SK-N-SH (cell line): ENCODE measurements around the gene SPATA20. TPM values are rescaled to one million over a fixed set of nuclear protein-coding genes. Genes with fewer than 3 reads are reported as not detected.

ENCODE experiments used
- CTCF ChIA-PET: fragments of 300-600, 350-600 bp; formaldehyde crosslinking; extraction: SDS; loops from one replicate; lab custom pipeline; 2021; lab: Yijun Ruan, JAX
- POLR2A ChIA-PET: fragments of 350-600 bp; sonication (Branson Sonifier 250); formaldehyde crosslinking; extraction: SDS; loops from one replicate; lab custom pipeline; 2020; ENCODE audit warnings: antibody characterized with exemption, inconsistent platforms; lab: Yijun Ruan, JAX
- DNase-seq: peaks from one replicate; pipeline ENCODE4 v3.0.0; 2012
- H2AFZ ChIP-seq: fragments of 200-600 bp; sonication (generic); 2 replicates; pipeline ENCODE4 v1.8.1; 2016; ENCODE audit warnings: antibody characterized with exemption, mild to moderate bottlenecking, low read depth
- H3F3A ChIP-seq: fragments of 200-600 bp; sonication (generic); replicated peaks from 2 replicates; pipeline ENCODE3; 2016; ENCODE audit warnings: antibody characterized with exemption, mild to moderate bottlenecking; ENCODE audit not compliant: insufficient read depth
- H3K27ac ChIP-seq, 2 experiments: fragments of 200-500 bp in 1 of 2; fragments of 200-600 bp in 1 of 2; sonication (Bioruptor generic) in 1 of 2; sonication (generic), shearing (Covaris generic) in 1 of 2; 2 replicates each; pipeline versions ENCODE4 v1.5.1 to v1.6.1; 2014 to 2016; ENCODE audit warnings: low read depth in 2 of 2, inconsistent platforms in 1 of 2, low read length in 1 of 2, mild to moderate bottlenecking in 1 of 2, mixed read lengths in 1 of 2
- H3K27me3 ChIP-seq: fragments of 200-600 bp; sonication (generic), shearing (Covaris generic); 2 replicates; pipeline ENCODE4 v1.6.1; 2016; ENCODE audit warnings: mixed run types; ENCODE audit not compliant: insufficient read depth
- H3K36me3 ChIP-seq, 2 experiments: fragments of 200-500 bp in 1 of 2; fragments of 200-600 bp in 1 of 2; sonication (Bioruptor generic) in 1 of 2; sonication (generic) in 1 of 2; replicated peaks in 1 of 2; 2 replicates each; pipeline versions ENCODE3 to v1.5.1; 2014 to 2016; ENCODE audit warnings: low read length in 1 of 2, mild to moderate bottlenecking in 1 of 2; ENCODE audit not compliant: insufficient read depth in 2 of 2, control insufficient read depth in 1 of 2
- H3K4me1 ChIP-seq, 2 experiments: fragments of 200-500 bp in 1 of 2; fragments of 200-600 bp in 1 of 2; sonication (Bioruptor generic) in 1 of 2; sonication (generic), shearing (Covaris generic) in 1 of 2; 2 replicates each; pipeline versions ENCODE4 v1.5.1 to v1.6.1; 2014 to 2016; ENCODE audit warnings: low read depth in 1 of 2, low read length in 1 of 2, mixed run types in 1 of 2; ENCODE audit not compliant: insufficient read depth in 2 of 2, control insufficient read depth in 1 of 2
- H3K4me2 ChIP-seq: fragments of 200-600 bp; sonication (generic), shearing (Covaris generic); 2 replicates; pipeline ENCODE4 v1.6.1; 2017; ENCODE audit warnings: mixed run types
- H3K4me3 ChIP-seq, 2 experiments: fragments of 200-500 bp in 1 of 2; fragments of 200-600 bp in 1 of 2; sonication (Bioruptor generic) in 1 of 2; sonication (generic), shearing (Covaris generic) in 1 of 2; 2 replicates each; pipeline versions ENCODE4 v1.5.1 to v1.8.1; 2014 to 2016; ENCODE audit warnings: low read depth in 2 of 2, inconsistent platforms in 1 of 2, low read length in 1 of 2, mild to moderate bottlenecking in 1 of 2, mixed read lengths in 1 of 2, moderate library complexity in 1 of 2
- H3K79me2 ChIP-seq: fragments of 200-600 bp; sonication (generic); 2 replicates; pipeline ENCODE4 v1.8.1; 2017; ENCODE audit warnings: mild to moderate bottlenecking; ENCODE audit not compliant: insufficient read depth
- H3K9ac ChIP-seq: fragments of 200-600 bp; sonication (generic); 2 replicates; pipeline ENCODE4 v1.6.1; 2017; ENCODE audit warnings: mixed run types
- H3K9me2 ChIP-seq: fragments of 200-600 bp; sonication (generic); 2 replicates; pipeline ENCODE4 v1.6.1; 2017; ENCODE audit warnings: mixed run types
- H3K9me3 ChIP-seq: fragments of 200-600 bp; sonication (generic); 2 replicates; pipeline ENCODE4 v1.6.1; 2017; ENCODE audit warnings: mixed run types, mild to moderate bottlenecking, moderate library complexity
- H4K20me1 ChIP-seq: fragments of 200-600 bp; sonication (generic); 2 replicates; pipeline ENCODE4 v1.6.1; 2017; ENCODE audit warnings: mild to moderate bottlenecking, mixed run types; ENCODE audit not compliant: insufficient read depth
- CTCF ChIP-seq: fragments of 200-600 bp; sonication (generic); IDR thresholded peaks from 2 replicates; pipeline ENCODE4 v1.6.1; 2017; ENCODE audit warnings: antibody characterized with exemption, mild to moderate bottlenecking, moderate library complexity
- ELF1 ChIP-seq: IDR thresholded peaks from 2 replicates; pipeline ENCODE4 v1.4.0; 2012
- EP300 ChIP-seq, 2 experiments: IDR thresholded peaks; 2 replicates each; pipeline versions ENCODE4 v1.4.0 to v1.6.1; 2012; ENCODE audit warnings: borderline replicate concordance in 1 of 2, low read depth in 1 of 2, low read length in 1 of 2
- EZH2phosphoT487 ChIP-seq: fragments of 200-600 bp; sonication (generic); IDR thresholded peaks from 2 replicates; pipeline ENCODE4 v1.6.1; 2017; ENCODE audit warnings: low read depth, mixed run types, mild to moderate bottlenecking, antibody characterized with exemption, moderate library complexity, borderline replicate concordance
- FOXJ3 ChIP-seq: sonication (generic); formaldehyde crosslinking; IDR thresholded peaks from 2 replicates; pipeline ENCODE4 v1.5.1; 2020; ENCODE audit warnings: mild to moderate bottlenecking, missing genetic modification reagents
- GABPA ChIP-seq: IDR thresholded peaks from 2 replicates; pipeline ENCODE4 v1.4.0; 2012; ENCODE audit warnings: low read depth, mild to moderate bottlenecking
- GATA2 ChIP-seq: sonication (generic); formaldehyde crosslinking; IDR thresholded peaks from 2 replicates; pipeline ENCODE4 v1.5.0; 2020; ENCODE audit warnings: mild to moderate bottlenecking, missing genetic modification reagents
- IRF3 ChIP-seq: fragments of 150-350 bp; IDR thresholded peaks from 2 replicates; pipeline ENCODE4 v1.6.1; 2016; ENCODE audit warnings: mild to moderate bottlenecking, low read depth, low read length
- JUND ChIP-seq: IDR thresholded peaks from 2 replicates; pipeline ENCODE4 v1.4.0; 2012
- MEF2A ChIP-seq: IDR thresholded peaks from 2 replicates; pipeline ENCODE4 v1.4.0; 2012; ENCODE audit warnings: low read depth, borderline replicate concordance
- NFIC ChIP-seq: IDR thresholded peaks from 2 replicates; pipeline ENCODE4 v1.4.0; 2012; ENCODE audit warnings: borderline replicate concordance
- RCOR1 ChIP-seq: fragments of 150-350 bp; IDR thresholded peaks from 2 replicates; pipeline ENCODE4 v1.6.1; 2017; ENCODE audit warnings: antibody characterized with exemption, low read length
- REST ChIP-seq: IDR thresholded peaks from 2 replicates; pipeline ENCODE4 v1.6.1; 2012; ENCODE audit warnings: mild to moderate bottlenecking, low read depth, low read length, moderate library complexity
- RXRA ChIP-seq: IDR thresholded peaks from 2 replicates; pipeline ENCODE4 v1.4.0; 2012; ENCODE audit warnings: low read depth, mild to moderate bottlenecking, borderline replicate concordance
- SIN3A ChIP-seq: IDR thresholded peaks from 2 replicates; pipeline ENCODE4 v1.6.1; 2012; ENCODE audit warnings: low read depth, mild to moderate bottlenecking, low read length, moderate library complexity, borderline replicate concordance
- TCF12 ChIP-seq: IDR thresholded peaks from 2 replicates; pipeline ENCODE4 v1.4.0; 2012
- TEAD4 ChIP-seq: IDR thresholded peaks from 2 replicates; pipeline ENCODE4 v1.4.0; 2012; ENCODE audit warnings: mild to moderate bottlenecking, borderline replicate concordance; ENCODE audit not compliant: insufficient read depth
- USF1 ChIP-seq: IDR thresholded peaks from 2 replicates; pipeline ENCODE4 v1.4.0; 2012; ENCODE audit warnings: low read depth, borderline replicate concordance
- YY1 ChIP-seq: IDR thresholded peaks from 2 replicates; pipeline ENCODE4 v1.4.0; 2012; ENCODE audit warnings: low read depth, mild to moderate bottlenecking
- WGBS: methylation state at CpG from one replicate; pipeline ENCODE4 v1.1.6; 2017; ENCODE audit warnings: low lambda C conversion rate; 5-methylcytosine and 5-hydroxymethylcytosine counted together
- polyA plus RNA-seq, 3 experiments: library from polyadenylated mRNA; depleted of rRNA; stranded (reverse); fragments of >200 nt; gene quantifications; 2 replicates each; pipeline ENCODE4 v1.2.3, GENCODE V29; 2012

The SPATA20 gene
- polyA plus RNA-seq, 1 of the 3 experiments (the other 2 are of a cell fraction), result 92.0 TPM

GRCh38 chr17:50558941-50559614 is 12.1 kb downstream of the SPATA20 start:
- TF ChIP-seq SIN3A, result no peak
- TF ChIP-seq USF1, result no peak
- TF ChIP-seq EP300 (IDR thresholded peaks at IDR 0.05; ENCODE audit: borderline replicate concordance in 1 of 2, low read depth in 1 of 2, low read length in 1 of 2), result no peak
- no peak for TF ChIP-seq JUND
- no peak for TF ChIP-seq ELF1
- TF ChIP-seq RXRA, result no peak
- TF ChIP-seq RCOR1, result no peak
- no peak for TF ChIP-seq NFIC
- TF ChIP-seq CTCF, result no peak
- no peak for TF ChIP-seq REST
- no peak for TF ChIP-seq YY1
- no peak for TF ChIP-seq TCF12
- no peak for TF ChIP-seq FOXJ3
- no peak for TF ChIP-seq EZH2phosphoT487
- TF ChIP-seq GATA2, result no peak
- no peak for TF ChIP-seq TEAD4
- no peak for TF ChIP-seq GABPA
- no peak for TF ChIP-seq MEF2A
- TF ChIP-seq IRF3, result no peak
- TF ChIP-seq, all 33 proteins: peak for 0
- peaks cover 0 to 11% of the 10 kb centered on the region in 2 experiments for H3K36me3 ChIP-seq
- no peak overlapping the region for H2AFZ ChIP-seq
- no peaks in the 10 kb centered on the region for H3K9me2 ChIP-seq
- peaks cover 20% of the 10 kb centered on the region for H3F3A ChIP-seq
- H3K4me3 ChIP-seq, result no peak overlapping the region; a peak in 1 of 4 replicates
- H3K9ac ChIP-seq, result no peak overlapping the region
- H3K27ac ChIP-seq, result no peak overlapping the region
- no peak for DNase-seq
- peak overlapping the region; percentile 100; the same call in 1 of the 2 replicates for H3K4me2 ChIP-seq
- H3K9me3 ChIP-seq, result no peaks in the 10 kb centered on the region
- peaks cover 7 to 71% of the 10 kb centered on the region in 2 experiments; a peak in 3 of 4 replicates for H3K4me1 ChIP-seq
- ChIA-PET POLR2A (no interaction called here), CTCF (interaction anchor here (1.1 to 7.2 kb wide), 8 partner anchors 8 to 123 kb away, joined by 4 to 209 read pairs (median 8); no protein-coding TSS in a partner anchor)
- WGBS, result 65% methylated on average over 54 of the region's 55 CpGs
- H3K27me3 ChIP-seq, result peaks cover 30% of the 10 kb centered on the region
- no peaks in the 10 kb centered on the region for H3K79me2 ChIP-seq
- H4K20me1 ChIP-seq, result no peaks in the 10 kb centered on the region
